NCI-H2029 (cell line): Measurements from ENCODE around the gene FANCD2.
"Not testable (repeated sequence)": the region's sequence is repeated elsewhere in the genome, so short reads cannot be mapped to it uniquely, and the experiment has no call there.

ENCODE experiments used
- DNase-seq: peaks from one replicate; lab custom pipeline; 2025; lab: John Stamatoyannopoulos, UW

Gene FANCD2

DNA sequence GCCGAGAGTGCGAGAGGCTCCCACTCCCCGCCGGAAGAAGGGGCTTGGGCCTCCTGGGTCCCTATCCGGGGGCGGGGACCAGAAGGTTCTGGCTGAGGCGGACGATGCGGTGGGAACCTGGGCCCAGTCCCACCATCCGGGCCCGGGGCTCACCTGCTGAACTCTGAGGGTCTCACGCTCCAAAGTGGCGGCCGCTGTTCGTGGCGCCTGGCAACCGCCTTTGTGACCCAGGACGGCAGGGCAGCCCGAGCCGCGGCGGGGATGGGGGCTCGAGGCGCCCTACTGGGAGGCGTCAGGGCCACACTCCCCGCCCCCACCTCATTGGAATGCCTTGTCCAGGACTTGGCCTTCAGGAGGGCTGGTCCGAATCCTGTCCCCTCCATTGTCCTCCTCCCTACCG lies 81.9 kb downstream of the FANCD2 start, which contains the start of gene FANCD2OS:
FANCD2OS (minus strand) TSS at position 165 of the 400 bp plus-strand sequence. CDS start 3,481 bp downstream, outside the sequence.
- no peak for DNase-seq

GRCh38 chr3:10115326-10116137 lies 89.3 kb downstream of the FANCD2 start, which contains the start of gene BRK1:
BRK1 (plus strand) TSS chr3:10115675; CDS start chr3:10115702, 27 bp downstream.
- DNase-seq = peak; percentile 97

DNA sequence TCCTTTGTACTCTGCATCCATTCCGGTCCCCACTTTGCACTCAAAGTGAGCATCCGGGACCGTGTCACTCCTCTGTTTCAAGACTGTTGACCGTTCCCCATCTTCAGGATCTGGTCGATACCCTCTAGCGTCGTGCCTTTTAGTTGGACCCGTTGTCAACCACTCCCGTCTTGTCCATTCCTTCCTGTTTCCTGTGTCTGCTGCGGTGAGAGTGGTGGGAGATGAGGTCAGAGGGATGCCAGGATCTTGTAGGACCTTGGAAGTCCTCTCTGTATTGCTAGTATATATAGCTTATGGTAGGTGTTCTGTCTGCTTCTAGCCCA lies 89.9 kb downstream of the FANCD2 start:
- DNase-seq = peak; percentile 50

GRCh38 chr3:10116928-10117327 lies 90.7 kb downstream of the FANCD2 start:
- no peak for DNase-seq

GRCh38 chr3:10119376-10119775 lies 93.1 kb downstream of the FANCD2 start:
- DNase-seq = no peak

GRCh38 chr3:10121064-10121463 lies 94.8 kb downstream of the FANCD2 start:
- DNase-seq = no peak

DNA sequence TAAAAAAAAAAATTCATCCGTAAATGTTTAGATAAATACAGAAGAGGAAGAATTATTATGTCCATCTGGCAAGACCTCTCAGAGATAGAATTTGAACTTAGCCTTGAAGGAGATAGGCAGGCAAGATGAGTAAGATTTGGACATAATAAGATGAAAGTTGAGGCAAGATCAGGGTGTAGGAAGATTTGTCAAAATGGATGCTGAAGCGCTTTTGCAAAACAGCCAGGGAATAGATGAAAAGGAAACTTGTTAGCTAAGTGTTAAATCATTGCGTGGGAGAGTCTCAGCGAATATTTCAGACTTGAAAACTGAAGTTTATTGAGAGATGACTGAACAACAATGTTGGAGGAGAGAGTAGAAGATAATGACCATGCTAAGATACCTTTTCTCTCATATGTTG lies 96.5 kb downstream of the FANCD2 start:
- DNase-seq = no peak

DNA sequence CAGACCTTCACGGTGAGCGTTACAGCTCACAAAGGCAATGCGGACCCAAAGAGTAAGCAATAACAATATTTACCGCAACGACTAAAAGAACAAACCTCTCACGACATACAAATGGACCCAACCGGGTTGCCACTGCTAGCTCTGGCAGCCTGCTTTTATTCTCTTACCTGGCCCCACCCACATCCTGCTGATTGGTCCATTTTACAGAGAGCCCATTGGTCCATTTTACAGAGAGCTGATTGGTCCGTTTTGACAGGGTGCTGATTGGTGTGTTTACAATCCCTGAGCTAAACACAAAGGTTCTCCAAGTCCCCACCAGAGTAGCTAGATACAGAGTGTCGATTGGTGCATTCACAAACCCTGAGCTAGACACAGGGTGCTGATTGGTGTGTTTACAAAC lies 109.6 kb downstream of the FANCD2 start:
- not testable (repeated sequence) for DNase-seq

GRCh38 chr3:10136426-10137005 lies 110.3 kb downstream of the FANCD2 start:
- DNase-seq = no peak

GRCh38 chr3:10137178-10137577 lies 110.9 kb downstream of the FANCD2 start:
- no peak for DNase-seq

- DNase-seq = no peak
Measured at GRCh38 chr3:10140996-10141546, 114.8 kb downstream of the FANCD2 start.

GRCh38 chr3:10142707-10143560 lies 116.7 kb downstream of the FANCD2 start:
- DNase-seq = peak; percentile 60

- DNase-seq = no peak
Measured at GRCh38 chr3:10145685-10146084, 119.4 kb downstream of the FANCD2 start.

DNA sequence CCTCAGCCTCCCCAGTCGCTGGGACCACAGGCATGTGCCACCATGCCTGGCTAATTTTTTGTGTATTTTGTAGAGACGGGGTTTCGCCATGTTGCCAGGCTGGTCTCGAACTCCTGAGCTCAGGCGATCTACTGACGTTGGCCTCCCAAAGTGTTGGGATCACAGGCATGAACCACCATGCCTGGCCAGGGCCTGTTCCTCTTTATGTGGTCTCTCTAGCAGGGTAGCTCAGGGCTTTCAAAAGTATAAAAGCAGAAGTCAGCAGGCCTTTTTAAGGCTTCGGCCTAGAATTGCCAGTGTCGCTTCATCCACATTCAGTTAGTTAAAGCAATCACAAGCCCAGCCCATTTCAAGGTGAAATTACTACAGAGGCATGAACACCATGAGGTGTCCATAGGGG lies 123.0 kb downstream of the FANCD2 start:
- no peak for DNase-seq

DNA sequence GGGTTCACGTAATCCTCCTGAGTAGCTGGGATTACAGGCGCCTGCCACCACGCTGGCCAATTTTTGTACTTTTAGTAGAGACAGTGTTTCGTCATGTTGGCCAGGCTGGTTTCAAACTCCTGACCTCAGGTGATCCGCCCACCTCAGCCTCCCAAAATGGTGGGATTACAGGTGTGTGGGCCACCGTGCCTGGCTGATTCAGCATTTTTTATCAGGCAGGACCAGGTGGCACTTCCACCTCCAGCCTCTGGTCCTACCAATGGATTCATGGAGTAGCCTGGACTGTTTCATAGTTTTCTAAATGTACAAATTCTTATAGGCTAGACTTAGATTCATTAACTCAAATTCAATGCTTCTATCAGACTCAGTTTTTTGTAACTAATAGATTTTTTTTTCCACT lies 124.8 kb downstream of the FANCD2 start:
- DNase-seq = no peak
